GM19099 (cell line): ENCODE measurements around the gene SLC4A1.
A peak's percentile ranks its signal among the peaks of the same experiment; 100 is the strongest.

ENCODE experiments used
- POLR2A ChIP-seq: IDR thresholded peaks from 3 replicates; pipeline ENCODE4 v1.6.1; 2011; ENCODE audit warnings: low read depth; ENCODE audit not compliant: insufficient read length; ENCODE audit errors: extremely low read depth

Gene SLC4A1

GRCh38 chr17:44220213-44221083 is 47.5 kb downstream of the SLC4A1 start:
- peak; percentile 46 for TF ChIP-seq POLR2A

GRCh38 chr17:44219616-44220212 is 48.2 kb downstream of the SLC4A1 start, which contains the start of gene UBTF:
Gene UBTF, minus strand, starts transcription at chr17:44219675. Its CDS starts 1,446 bp downstream, at chr17:44218229.
- no peak for TF ChIP-seq POLR2A

GRCh38 chr17:44219108-44219615 is 48.8 kb downstream of the SLC4A1 start:
- peak; percentile 58 for TF ChIP-seq POLR2A

GRCh38 chr17:44218344-44219107 is 49.4 kb downstream of the SLC4A1 start:
- peak; percentile 65 for TF ChIP-seq POLR2A

GRCh38 chr17:44217738-44218343 is 50.1 kb downstream of the SLC4A1 start:
- no peak for TF ChIP-seq POLR2A

- no peak for TF ChIP-seq POLR2A
These were observed 51.2 kb downstream of the SLC4A1 start for GRCh38 chr17:44216694-44217093.

- peak; percentile 35 for TF ChIP-seq POLR2A
These were observed 51.8 kb downstream of the SLC4A1 start for GRCh38 chr17:44216173-44216572.

GRCh38 chr17:44214896-44215295 is 53.0 kb downstream of the SLC4A1 start:
- no peak for TF ChIP-seq POLR2A

GRCh38 chr17:44214230-44214494 is 53.8 kb downstream of the SLC4A1 start:
- no peak for TF ChIP-seq POLR2A

- peak; percentile 5 for TF ChIP-seq POLR2A
These were observed 54.3 kb downstream of the SLC4A1 start for GRCh38 chr17:44213403-44214229.

GRCh38 chr17:44212507-44213402 is 55.2 kb downstream of the SLC4A1 start:
- TF ChIP-seq POLR2A = peak; percentile 25

- TF ChIP-seq POLR2A = no peak
These were observed 56.4 kb downstream of the SLC4A1 start for GRCh38 chr17:44211281-44212265.
